ENCODE results near the gene NDOR1.

DNA sequence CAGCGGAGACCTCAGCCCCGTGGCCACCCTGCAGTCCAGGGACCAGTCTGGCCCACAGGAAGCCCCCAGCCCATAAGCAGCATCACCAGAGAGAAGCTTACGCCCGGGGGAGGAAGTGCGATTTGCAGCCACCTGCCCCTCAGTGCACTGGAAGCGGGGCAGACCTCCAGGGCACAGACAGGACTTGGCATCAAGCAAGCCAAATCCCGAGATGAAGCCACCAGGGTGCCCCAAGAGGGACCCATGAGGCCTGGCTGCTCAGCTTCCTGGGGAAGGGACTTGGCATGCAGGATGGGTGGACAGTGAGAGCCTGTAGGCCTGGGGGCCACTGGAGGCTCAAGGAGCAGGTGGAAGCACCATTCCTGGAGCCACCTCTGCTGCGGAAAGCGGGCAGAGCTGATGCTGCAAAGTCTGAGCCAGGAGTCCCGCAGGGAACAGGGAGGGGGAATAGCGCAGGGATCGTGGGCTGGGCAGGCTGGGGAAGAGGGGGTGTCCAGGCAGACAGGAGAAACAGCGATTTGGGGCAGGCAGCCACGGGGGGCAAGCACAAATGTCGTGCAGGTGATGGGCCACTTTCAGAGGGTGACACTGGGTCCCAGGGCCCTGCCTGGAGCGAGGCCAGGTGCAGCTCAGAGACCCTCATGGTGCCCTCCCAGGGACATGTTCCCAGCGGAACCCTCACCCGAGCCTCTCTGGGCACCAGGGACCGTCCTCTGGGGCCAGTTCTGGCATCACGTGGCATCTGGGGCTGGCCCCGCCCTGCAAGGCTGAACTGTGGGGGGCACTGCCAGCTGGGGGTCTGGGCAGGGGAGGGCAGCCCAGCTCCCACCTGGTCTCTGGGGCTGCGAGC, 38.9 kb upstream of the NDOR1 start:
- TF ChIP-seq, protein P1, sequence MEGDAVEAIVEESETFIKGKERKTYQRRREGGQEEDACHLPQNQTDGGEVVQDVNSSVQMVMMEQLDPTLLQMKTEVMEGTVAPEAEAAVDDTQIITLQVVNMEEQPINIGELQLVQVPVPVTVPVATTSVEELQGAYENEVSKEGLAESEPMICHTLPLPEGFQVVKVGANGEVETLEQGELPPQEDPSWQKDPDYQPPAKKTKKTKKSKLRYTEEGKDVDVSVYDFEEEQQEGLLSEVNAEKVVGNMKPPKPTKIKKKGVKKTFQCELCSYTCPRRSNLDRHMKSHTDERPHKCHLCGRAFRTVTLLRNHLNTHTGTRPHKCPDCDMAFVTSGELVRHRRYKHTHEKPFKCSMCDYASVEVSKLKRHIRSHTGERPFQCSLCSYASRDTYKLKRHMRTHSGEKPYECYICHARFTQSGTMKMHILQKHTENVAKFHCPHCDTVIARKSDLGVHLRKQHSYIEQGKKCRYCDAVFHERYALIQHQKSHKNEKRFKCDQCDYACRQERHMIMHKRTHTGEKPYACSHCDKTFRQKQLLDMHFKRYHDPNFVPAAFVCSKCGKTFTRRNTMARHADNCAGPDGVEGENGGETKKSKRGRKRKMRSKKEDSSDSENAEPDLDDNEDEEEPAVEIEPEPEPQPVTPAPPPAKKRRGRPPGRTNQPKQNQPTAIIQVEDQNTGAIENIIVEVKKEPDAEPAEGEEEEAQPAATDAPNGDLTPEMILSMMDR (IDR thresholded peaks at IDR 0.05), result no peak
- no peak for TF ChIP-seq POLR2A (IDR thresholded peaks at IDR 0.05)
